ENCODE data around the gene DPY19L3. TPM values are rescaled to one million over a fixed set of nuclear protein-coding genes. Genes with fewer than 3 reads are reported as not detected.
A peak's percentile ranks its signal among the peaks of the same experiment; 100 is the strongest.
"Not testable (repeated sequence)": the region's sequence is repeated elsewhere in the genome, so short reads cannot be mapped to it uniquely, and the experiment has no call there.

Gene DPY19L3
- total RNA-seq, 2 experiments from 2014 or later: 15.7 to 17.5 TPM

DNA sequence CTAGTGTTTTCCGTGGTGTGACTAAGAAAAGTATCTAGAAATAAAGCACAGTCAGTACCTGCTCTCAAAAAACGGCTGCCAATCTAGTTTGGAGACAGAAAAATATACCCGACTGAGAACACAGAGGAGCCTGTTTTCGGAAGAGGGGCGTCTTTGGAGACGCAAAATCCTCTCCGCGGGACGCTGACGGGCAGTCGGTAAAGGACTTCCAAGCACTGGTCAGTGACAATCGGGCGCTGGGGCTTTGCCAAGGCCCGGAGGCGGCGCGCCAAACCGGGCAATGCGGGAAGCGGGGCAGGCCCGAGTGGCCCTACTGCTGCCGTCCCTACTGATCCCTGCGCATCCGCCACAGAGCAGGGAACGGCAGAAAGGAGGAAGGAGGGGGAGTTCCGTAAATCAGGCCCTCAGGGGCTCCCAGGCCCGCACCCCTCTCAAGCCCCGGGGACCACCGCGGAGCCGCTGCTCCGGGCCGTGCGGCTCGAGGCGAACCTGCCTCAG, 588 bp upstream of the DPY19L3 start:
- DNase-seq: no peak
- ATAC-seq (ENCODE audit: low read depth): peak; percentile 12
- Mint-ChIP-seq H3K9me3 (no peaks in the 10 kb centered on the region), H3K4me1 (peaks cover 19% of the 10 kb centered on the region), H3K27me3 (no peaks in the 10 kb centered on the region), H3K4me3 (peak overlapping the region; percentile 86), H3K36me3 (peaks cover 13% of the 10 kb centered on the region), H3K27ac (peak overlapping the region; percentile 79)
- POLR2A ChIA-PET: interaction anchor here (0.6 to 2.0 kb wide), 9 partner anchors 9 to 1414 kb away, joined by 3 to 22 read pairs (median 4); partner anchors contain the start of genes ANKRD27, NUDT19, PDCD5 and ZNF507

DNA sequence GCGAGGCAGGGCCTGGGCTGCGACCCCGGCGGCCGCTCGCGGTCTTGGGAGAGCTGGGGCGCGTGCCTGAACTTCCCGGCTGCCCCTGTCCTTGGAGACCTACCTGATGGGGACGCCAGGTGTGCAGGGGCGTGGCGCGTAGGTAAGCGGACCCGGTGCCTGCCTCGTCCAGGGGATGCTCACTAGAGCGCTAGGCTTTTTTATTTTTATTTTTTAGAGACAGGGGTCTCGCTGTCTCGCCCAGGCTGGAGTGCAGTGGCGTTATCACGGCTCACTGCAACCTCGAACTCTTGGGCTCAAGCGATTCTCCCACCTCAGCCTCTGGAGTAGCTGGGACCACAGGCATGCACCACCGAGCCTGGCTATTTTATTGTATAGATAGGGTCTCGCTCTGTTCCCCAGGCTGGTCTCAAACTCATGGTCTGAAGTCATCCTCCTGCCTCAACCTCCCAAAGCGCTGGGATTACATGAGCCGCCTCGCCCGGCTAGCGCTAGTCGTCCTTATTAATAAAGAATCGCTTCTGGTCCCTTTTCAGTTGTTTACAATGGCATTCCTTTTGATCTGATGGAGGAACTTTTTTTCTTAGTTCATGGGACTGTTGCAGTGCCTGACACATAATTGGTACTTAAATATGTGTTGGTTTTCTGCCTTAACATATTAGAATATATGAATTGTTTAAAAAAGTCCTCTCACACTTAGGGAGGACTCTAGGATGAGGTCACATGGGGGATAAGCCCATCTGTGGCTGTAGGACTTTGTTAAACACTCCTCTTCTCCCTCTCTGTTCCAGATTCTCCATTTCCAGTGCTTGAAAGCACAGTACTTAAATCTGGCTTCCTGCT, 812 bp downstream of the DPY19L3 start:
- H3K4me3 Mint-ChIP-seq: peak overlapping the region; percentile 85
- peak overlapping the region; percentile 85 for H3K27ac Mint-ChIP-seq
- H3K27me3 Mint-ChIP-seq: no peaks in the 10 kb centered on the region
- peaks cover 17% of the 10 kb centered on the region for H3K4me1 Mint-ChIP-seq
- H3K9me3 Mint-ChIP-seq: no peaks in the 10 kb centered on the region
- ATAC-seq (ENCODE audit: low read depth) (no peak), DNase-seq (no peak)
- POLR2A ChIA-PET: interaction anchor here (0.6 to 2.0 kb wide), 8 partner anchors 17 to 1384 kb away, joined by 3 to 22 read pairs (median 3); partner anchors contain the start of genes ANKRD27, NUDT19 and ZNF507
- H3K36me3 Mint-ChIP-seq: peaks cover 12% of the 10 kb centered on the region

DNA sequence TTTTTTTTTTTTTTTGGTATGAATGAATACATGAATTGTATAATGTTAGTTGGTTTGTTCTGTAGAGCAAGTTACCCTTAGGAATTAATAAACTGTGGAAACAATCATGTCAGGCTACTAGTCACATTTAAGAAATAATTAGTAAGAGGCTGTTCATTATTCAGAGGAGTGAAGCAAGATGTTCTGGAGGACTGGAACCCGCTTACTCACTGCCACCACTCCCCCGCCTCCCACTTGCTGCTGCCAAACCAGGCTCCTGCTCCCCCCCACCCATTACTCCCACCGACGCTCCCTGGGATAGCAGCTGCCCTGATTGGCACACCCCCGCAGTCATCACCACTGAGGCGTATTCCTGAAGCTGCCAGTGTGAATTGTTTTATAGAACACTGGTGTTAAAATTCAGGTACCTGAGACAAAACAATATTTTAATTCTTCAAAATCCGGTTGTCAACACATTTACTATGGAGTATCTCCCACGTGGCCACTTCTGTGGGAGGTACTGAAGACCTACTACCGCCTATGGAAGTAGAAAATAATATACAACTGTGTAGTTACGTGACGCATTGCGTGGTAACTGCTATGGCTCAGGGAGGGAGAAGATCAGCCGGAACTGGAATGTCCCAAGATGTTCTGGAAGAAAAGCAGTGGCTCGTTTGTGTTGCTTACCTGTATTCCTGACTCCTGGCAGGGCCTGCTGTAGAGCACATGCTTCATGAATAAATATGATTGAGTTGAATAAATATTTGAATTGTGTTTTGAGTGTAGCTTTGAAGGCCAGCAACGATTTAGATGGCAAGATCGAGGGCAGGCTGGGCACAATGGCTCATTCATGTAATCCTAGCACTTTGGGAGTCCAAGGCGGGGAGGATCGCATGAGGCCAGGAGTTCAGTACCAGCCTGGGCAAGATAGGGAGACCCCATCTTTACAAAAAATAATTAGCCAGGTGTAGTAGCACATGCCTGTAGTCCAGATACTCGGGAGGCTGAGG, 1.7 kb downstream of the DPY19L3 start:
- Mint-ChIP-seq H3K36me3 (peaks cover 11% of the 10 kb centered on the region), H3K4me3 (peak overlapping the region; percentile 85), H3K9me3 (no peaks in the 10 kb centered on the region), H3K4me1 (peaks cover 14% of the 10 kb centered on the region), H3K27ac (peak overlapping the region; percentile 85), H3K27me3 (no peaks in the 10 kb centered on the region)
- POLR2A ChIA-PET: no interaction called here
- no peak for ATAC-seq (ENCODE audit: low read depth)
- no peak for DNase-seq

DNA sequence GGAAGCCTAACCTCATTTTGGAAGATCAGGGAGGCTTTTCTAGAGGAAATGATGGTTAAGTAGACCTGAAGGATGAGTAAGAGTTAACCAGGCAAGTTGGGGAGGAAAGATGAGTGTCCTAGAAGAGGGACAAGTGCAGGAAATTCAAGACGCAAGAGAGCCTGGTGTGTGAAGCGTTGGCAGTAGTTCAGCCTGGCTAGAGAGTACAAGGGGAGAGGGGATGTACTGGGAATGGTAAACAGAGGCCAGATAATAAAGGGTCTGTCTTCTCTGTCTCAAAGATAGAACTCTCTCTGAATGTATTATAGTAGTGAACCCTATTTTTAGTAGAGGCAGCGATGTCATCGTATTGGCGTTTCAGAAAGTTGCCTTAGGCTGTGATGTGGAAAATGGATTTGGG, 9.7 kb downstream of the DPY19L3 start:
- Mint-ChIP-seq H3K27me3 (no peaks in the 10 kb centered on the region), H3K9me3 (no peaks in the 10 kb centered on the region)
- POLR2A ChIA-PET: no interaction called here

DNA sequence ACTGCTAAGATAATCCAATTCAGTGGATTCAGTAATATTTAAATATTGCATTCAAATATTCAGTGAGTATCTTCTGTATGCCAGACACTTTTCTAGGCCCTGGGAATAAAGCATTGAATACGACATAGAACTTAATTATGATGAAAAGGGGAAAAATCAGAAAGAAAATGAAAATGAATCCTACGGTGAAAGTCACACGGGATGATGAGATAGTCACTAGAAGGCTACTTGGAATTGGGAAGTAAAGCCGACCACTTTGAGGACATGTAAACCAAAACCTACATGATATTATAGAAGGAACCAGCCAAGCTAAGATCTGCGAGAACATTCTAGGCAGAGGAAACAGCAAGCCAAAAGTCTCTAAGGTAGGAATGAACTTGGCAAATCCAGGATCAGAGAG, 10.1 kb downstream of the DPY19L3 start:
- POLR2A ChIA-PET: no interaction called here
- no peak overlapping the region for H3K4me3 Mint-ChIP-seq
- no peaks in the 10 kb centered on the region for H3K9me3 Mint-ChIP-seq
- DNase-seq: no peak
- peaks cover 16% of the 10 kb centered on the region for H3K36me3 Mint-ChIP-seq
- H3K4me1 Mint-ChIP-seq: no peaks in the 10 kb centered on the region
- H3K27ac Mint-ChIP-seq: no peak overlapping the region
- ATAC-seq (ENCODE audit: low read depth): no peak
- no peaks in the 10 kb centered on the region for H3K27me3 Mint-ChIP-seq

More for the DNA sequence above, 9.7 kb downstream of the DPY19L3 start:
- ATAC-seq (ENCODE audit: low read depth) (no peak), DNase-seq (no peak)
- peaks cover 16% of the 10 kb centered on the region for H3K36me3 Mint-ChIP-seq
- no peaks in the 10 kb centered on the region for H3K4me1 Mint-ChIP-seq
- H3K27ac Mint-ChIP-seq: no peak overlapping the region
- H3K4me3 Mint-ChIP-seq: no peak overlapping the region

DNA sequence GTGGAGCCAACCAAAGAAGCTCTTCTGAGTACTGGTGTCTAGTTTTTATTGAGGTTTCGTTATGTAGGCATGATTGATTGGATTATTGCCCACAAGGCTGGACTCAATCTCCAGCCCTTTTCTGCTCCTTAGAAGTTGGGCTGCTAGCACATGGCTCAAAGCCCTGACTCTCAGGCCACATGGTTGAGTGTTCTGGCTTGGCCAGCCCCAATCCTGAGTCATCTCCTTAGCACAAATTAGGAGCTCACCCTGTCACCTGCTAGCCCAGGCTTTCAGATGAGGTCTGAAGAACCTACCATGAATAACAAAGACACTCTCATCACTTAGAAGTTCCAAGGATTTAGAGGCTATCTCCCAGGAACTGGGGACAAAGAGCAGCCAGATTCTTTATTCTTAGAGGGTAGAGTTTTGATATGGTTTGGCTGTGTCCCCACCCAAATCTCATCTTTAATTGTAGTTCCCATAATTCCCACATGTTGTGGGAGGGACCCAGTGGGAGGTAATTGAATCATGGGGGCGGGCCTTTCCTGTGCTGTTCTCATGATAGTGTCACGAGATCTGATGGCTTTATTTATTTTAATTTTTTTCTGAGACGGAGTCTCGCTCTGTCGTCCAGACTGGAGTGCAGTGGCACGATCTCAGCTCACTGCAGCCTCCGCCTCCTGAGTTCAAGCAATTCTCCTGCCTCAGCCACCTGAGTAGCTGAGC, 11.3 kb downstream of the DPY19L3 start:
- Mint-ChIP-seq H3K4me3 (no peak overlapping the region), H3K27me3 (no peaks in the 10 kb centered on the region), H3K9me3 (no peaks in the 10 kb centered on the region), H3K27ac (no peak overlapping the region), H3K36me3 (peaks cover 16% of the 10 kb centered on the region), H3K4me1 (peaks cover 4% of the 10 kb centered on the region)
- POLR2A ChIA-PET: no interaction called here
- DNase-seq (no peak), ATAC-seq (ENCODE audit: low read depth) (no peak)

DNA sequence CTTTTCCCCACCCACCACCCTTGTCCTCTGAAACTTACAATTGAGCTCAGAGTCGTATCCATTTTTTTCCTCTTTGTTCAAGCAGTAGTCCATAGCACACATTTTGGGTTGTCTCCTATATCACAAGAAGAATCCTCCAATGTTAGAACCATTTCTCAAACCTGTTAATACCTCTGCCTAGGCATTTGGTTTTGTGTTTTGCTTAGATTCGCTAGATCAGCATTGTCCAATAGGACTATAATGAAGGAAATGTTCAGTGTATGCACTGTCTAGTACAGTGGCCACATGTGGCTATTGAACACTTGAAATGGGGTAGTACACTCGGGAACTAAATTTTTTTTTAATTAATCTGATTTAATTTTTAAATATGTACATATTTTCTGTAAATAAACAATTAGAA, 12.6 kb downstream of the DPY19L3 start:
- H3K4me1 Mint-ChIP-seq: peaks cover 11% of the 10 kb centered on the region
- H3K4me3 Mint-ChIP-seq: no peak overlapping the region
- DNase-seq (no peak), ATAC-seq (ENCODE audit: low read depth) (no peak)
- H3K27me3 Mint-ChIP-seq: no peaks in the 10 kb centered on the region
- POLR2A ChIA-PET: no interaction called here
- H3K27ac Mint-ChIP-seq: no peak overlapping the region
- peaks cover 18% of the 10 kb centered on the region for H3K36me3 Mint-ChIP-seq
- peaks cover 2% of the 10 kb centered on the region for H3K9me3 Mint-ChIP-seq

DNA sequence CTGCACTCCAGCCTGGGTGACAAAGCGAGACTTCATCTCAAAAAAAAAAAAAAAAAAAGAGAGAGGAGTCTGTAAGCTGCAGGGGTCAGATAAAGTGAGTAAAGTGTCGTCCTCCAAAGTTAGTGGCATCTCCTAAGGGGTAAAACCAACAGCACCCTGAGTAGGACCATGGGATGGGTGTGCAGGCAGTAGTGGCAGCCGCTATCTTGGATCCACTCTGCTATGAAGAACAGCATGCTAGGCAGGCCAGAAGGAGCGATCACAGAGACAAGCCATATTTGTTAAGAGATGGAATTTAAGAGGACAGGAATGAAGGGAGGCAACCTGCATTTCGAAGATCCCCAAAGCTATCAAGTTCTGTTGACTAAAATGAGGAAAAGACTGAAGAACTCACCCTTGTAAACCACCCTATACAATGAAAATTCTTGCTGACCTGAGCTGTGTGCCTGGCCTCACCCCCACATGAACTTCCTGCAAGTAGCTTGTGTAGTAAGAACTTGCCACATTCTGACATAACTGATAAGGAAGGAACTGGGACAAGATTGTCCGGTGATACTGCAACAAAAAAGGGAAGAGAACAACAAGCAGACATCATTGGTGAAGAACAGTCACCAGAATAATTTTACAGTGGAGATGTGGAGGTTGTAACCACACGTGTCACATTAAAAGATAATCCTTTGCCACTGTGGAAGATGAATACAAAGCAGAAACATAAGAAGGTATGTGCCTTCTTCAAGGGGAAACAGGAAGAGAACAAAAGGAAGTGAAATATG, 16.2 kb downstream of the DPY19L3 start:
- no peaks in the 10 kb centered on the region for H3K27me3 Mint-ChIP-seq
- H3K4me3 Mint-ChIP-seq: peak overlapping the region; percentile 47
- POLR2A ChIA-PET: no interaction called here
- DNase-seq (no peak), ATAC-seq (ENCODE audit: low read depth) (peak; percentile 30)
- peak overlapping the region; percentile 63 for H3K27ac Mint-ChIP-seq
- H3K9me3 Mint-ChIP-seq: peaks cover 2% of the 10 kb centered on the region
- H3K4me1 Mint-ChIP-seq: peaks cover 11% of the 10 kb centered on the region
- H3K36me3 Mint-ChIP-seq: peaks cover 15% of the 10 kb centered on the region

DNA sequence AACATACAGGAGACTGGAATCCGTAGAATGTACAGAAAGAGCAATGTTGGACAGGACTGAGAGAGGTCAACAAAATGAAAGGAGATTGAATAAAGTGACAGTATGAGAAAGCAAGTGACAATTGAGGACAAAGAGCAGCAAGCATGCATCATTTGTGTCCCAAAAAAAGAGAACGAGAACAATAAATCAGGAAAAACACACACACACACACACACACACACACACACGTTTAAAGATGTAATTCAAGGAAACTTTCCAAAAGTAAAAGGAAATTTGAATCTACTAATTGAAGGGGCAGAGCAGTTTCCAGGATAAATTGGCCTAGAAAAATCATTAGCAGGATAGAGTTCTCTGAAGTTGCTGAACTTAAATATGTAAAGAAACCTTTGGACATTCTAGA, 16.9 kb downstream of the DPY19L3 start:
- Mint-ChIP-seq H3K4me3 (peak overlapping the region; percentile 47), H3K27ac (peak overlapping the region; percentile 63), H3K9me3 (peaks cover 2% of the 10 kb centered on the region), H3K4me1 (peaks cover 11% of the 10 kb centered on the region), H3K36me3 (peaks cover 13% of the 10 kb centered on the region), H3K27me3 (no peaks in the 10 kb centered on the region)
- ATAC-seq (ENCODE audit: low read depth) (no peak), DNase-seq (no peak)
- POLR2A ChIA-PET: no interaction called here

DNA sequence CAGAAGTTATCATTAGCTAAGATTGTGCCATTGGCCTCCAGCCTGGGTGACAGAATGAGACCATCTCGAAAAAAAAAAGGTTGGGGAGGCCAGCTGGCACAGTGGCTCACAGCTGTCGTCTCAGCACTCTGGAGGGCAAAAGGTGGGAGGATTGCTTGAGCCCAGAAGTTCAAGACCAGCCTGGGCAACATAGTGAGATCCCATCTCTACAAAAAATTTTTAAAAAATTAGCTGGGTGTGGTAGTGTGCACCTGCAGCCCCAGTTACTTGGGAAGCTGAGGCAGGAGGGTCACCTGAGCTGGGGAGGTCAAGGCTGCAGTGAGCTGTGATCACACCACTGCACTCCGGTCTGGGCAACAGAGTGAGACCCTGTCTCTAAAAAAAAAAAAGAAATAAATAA, 18.4 kb downstream of the DPY19L3 start:
- not testable (repeated sequence) for H3K9me3 Mint-ChIP-seq; H3K27ac Mint-ChIP-seq; DNase-seq; H3K4me3 Mint-ChIP-seq; ATAC-seq (ENCODE audit: low read depth); H3K27me3 Mint-ChIP-seq; H3K36me3 Mint-ChIP-seq
- peaks cover 11% of the 10 kb centered on the region for H3K4me1 Mint-ChIP-seq
- POLR2A ChIA-PET: interaction anchor here (0.6 to 0.8 kb wide), 2 partner anchors 18 to 476 kb away, joined by 3 read pairs; partner anchors contain the start of gene DPY19L3

DNA sequence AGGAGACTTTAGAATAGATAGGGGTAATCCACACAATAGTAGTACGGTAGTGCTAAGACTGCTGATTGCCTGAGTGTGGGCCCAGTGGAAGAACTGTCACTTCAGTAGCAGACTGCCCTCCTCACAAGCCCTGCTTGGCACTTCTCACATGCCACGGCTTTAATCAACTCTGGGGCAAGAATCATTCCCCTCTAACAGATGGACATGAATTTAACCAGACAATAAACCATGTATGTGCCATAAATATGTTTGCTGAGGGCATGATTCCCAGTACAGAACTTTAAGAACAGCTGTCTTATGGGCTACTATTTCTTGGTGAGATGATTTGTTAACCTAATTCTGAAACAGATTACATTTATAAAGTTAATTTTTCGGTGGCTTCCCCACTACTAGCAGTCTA, 22.0 kb downstream of the DPY19L3 start:
- no peak for ATAC-seq (ENCODE audit: low read depth)
- H3K4me1 Mint-ChIP-seq: peaks cover under 1% of the 10 kb centered on the region
- DNase-seq: no peak
- peaks cover 3% of the 10 kb centered on the region for H3K36me3 Mint-ChIP-seq
- H3K9me3 Mint-ChIP-seq: no peaks in the 10 kb centered on the region
- no peaks in the 10 kb centered on the region for H3K27me3 Mint-ChIP-seq
- H3K4me3 Mint-ChIP-seq: no peak overlapping the region
- POLR2A ChIA-PET: no interaction called here
- no peak overlapping the region for H3K27ac Mint-ChIP-seq

DNA sequence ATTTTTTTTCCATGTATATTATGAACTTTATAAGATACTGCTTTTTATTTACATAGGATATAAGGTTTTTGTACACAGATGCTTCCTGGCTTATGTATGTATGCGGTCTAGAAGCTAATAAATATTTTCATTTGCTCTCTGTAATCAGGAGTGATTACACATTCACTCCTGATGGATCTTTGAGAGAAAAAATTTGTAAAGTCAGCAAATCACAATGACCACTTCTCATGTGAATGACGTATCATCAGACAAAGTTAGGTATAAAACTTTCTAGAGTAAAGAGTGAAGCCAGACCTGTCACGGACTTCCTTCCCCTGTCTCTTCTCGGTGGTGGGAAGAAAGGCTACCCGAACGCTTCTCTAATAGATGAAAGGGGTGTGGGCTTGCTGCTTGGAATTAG, 31.1 kb downstream of the DPY19L3 start:
- ATAC-seq (ENCODE audit: low read depth) (no peak), DNase-seq (no peak)
- H3K27me3 Mint-ChIP-seq: no peaks in the 10 kb centered on the region
- no peaks in the 10 kb centered on the region for H3K9me3 Mint-ChIP-seq
- no peak overlapping the region for H3K27ac Mint-ChIP-seq
- no peaks in the 10 kb centered on the region for H3K36me3 Mint-ChIP-seq
- H3K4me3 Mint-ChIP-seq: no peak overlapping the region
- no peaks in the 10 kb centered on the region for H3K4me1 Mint-ChIP-seq
- POLR2A ChIA-PET: no interaction called here
